ENCODE measurements around the gene PDE4B. TPM values are rescaled to one million over a fixed set of nuclear protein-coding genes. Genes with fewer than 3 reads are reported as not detected.
A peak's percentile ranks its signal among the peaks of the same experiment; 100 is the strongest.

The PDE4B gene
- polyA plus RNA-seq, 1 experiment = 17.6 TPM

GRCh38 chr1:65882076-65882475 is 89.4 kb downstream of the PDE4B start:
- DNase-seq (ENCODE audit: low read depth, low spot score) = no peak
- TF ChIP-seq CTCF (IDR thresholded peaks at IDR 0.05; ENCODE audit: low read depth, low read length) = no peak
- ChIA-PET POLR2A (no interaction called here), CTCF (interaction anchor here (0.9 kb wide), 1 partner anchor 360 kb away, joined by 3 read pairs; no protein-coding TSS in a partner anchor)
- Histone ChIP-seq H3K27me3 (ENCODE audit: control insufficient read depth, insufficient read depth, low read length) (no peaks in the 10 kb centered on the region), H3K4me3 (ENCODE audit: low read depth, low read length) (no peak overlapping the region), H3K27ac (ENCODE audit: low read depth, low read length) (no peak overlapping the region), H3K9me3 (ENCODE audit: control insufficient read depth, insufficient read depth, low read length) (no peaks in the 10 kb centered on the region)

GRCh38 chr1:65889441-65889840 is 96.7 kb downstream of the PDE4B start:
- Histone ChIP-seq H3K4me3 (ENCODE audit: low read depth, low read length) (no peak overlapping the region), H3K27me3 (ENCODE audit: control insufficient read depth, insufficient read depth, low read length) (no peaks in the 10 kb centered on the region), H3K27ac (ENCODE audit: low read depth, low read length) (no peak overlapping the region), H3K9me3 (ENCODE audit: control insufficient read depth, insufficient read depth, low read length) (no peaks in the 10 kb centered on the region)
- CTCF ChIA-PET = interaction anchor here (1.1 to 1.7 kb wide), 2 partner anchors 18 to 31 kb away, joined by 3 read pairs; no protein-coding TSS in a partner anchor
- no peak for DNase-seq (ENCODE audit: low read depth, low spot score)
- POLR2A ChIA-PET = no interaction called here
- no peak for TF ChIP-seq CTCF (IDR thresholded peaks at IDR 0.05; ENCODE audit: low read depth, low read length)

GRCh38 chr1:65890201-65890843 is 97.6 kb downstream of the PDE4B start:
- DNase-seq (ENCODE audit: low read depth, low spot score) = peak; percentile 39
- TF ChIP-seq CTCF (IDR thresholded peaks at IDR 0.05; ENCODE audit: low read depth, low read length) = no peak
- H3K9me3 ChIP-seq (ENCODE audit: control insufficient read depth, insufficient read depth, low read length) = no peaks in the 10 kb centered on the region
- no peaks in the 10 kb centered on the region for H3K27me3 ChIP-seq (ENCODE audit: control insufficient read depth, insufficient read depth, low read length)
- POLR2A ChIA-PET = interaction anchor here (0.7 to 1.1 kb wide), 2 partner anchors 46 to 70 kb away, joined by 3 read pairs; no protein-coding TSS in a partner anchor
- CTCF ChIA-PET = interaction anchor here (1.1 to 1.7 kb wide), 3 partner anchors 19 to 352 kb away, joined by 3 to 8 read pairs (median 3); no protein-coding TSS in a partner anchor
- no peak overlapping the region; the same call in 1 of the 2 replicates for H3K4me3 ChIP-seq (ENCODE audit: low read depth, low read length)
- no peak overlapping the region for H3K27ac ChIP-seq (ENCODE audit: low read depth, low read length)

GRCh38 chr1:65894738-65895605 is 102.3 kb downstream of the PDE4B start:
- ChIA-PET CTCF (no interaction called here), POLR2A (no interaction called here)
- no peak overlapping the region for H3K27ac ChIP-seq (ENCODE audit: low read depth, low read length)
- H3K27me3 ChIP-seq (ENCODE audit: control insufficient read depth, insufficient read depth, low read length) = no peaks in the 10 kb centered on the region
- H3K9me3 ChIP-seq (ENCODE audit: control insufficient read depth, insufficient read depth, low read length) = no peaks in the 10 kb centered on the region
- no peak for TF ChIP-seq CTCF (IDR thresholded peaks at IDR 0.05; ENCODE audit: low read depth, low read length)
- no peak overlapping the region for H3K4me3 ChIP-seq (ENCODE audit: low read depth, low read length)
- no peak for DNase-seq (ENCODE audit: low read depth, low spot score)

- H3K9me3 ChIP-seq (ENCODE audit: control insufficient read depth, insufficient read depth, low read length) = no peaks in the 10 kb centered on the region
- H3K27ac ChIP-seq (ENCODE audit: low read depth, low read length) = no peak overlapping the region
- no peak overlapping the region for H3K4me3 ChIP-seq (ENCODE audit: low read depth, low read length)
- ChIA-PET POLR2A (no interaction called here), CTCF (interaction anchor here (0.6 kb wide), 1 partner anchor 17 kb away, joined by 3 read pairs; no protein-coding TSS in a partner anchor)
- H3K27me3 ChIP-seq (ENCODE audit: control insufficient read depth, insufficient read depth, low read length) = no peaks in the 10 kb centered on the region
- no peak for TF ChIP-seq CTCF (IDR thresholded peaks at IDR 0.05; ENCODE audit: low read depth, low read length)
- DNase-seq (ENCODE audit: low read depth, low spot score) = no peak
Measured at GRCh38 chr1:65896721-65897120, 104.0 kb downstream of the PDE4B start.
